Glomerular visceral epithelial cell (primary cell): ENCODE results near the gene GSX1.
"Not testable (repeated sequence)": the region's sequence is repeated elsewhere in the genome, so short reads cannot be mapped to it uniquely, and the experiment has no call there.

Experiments
- DNase-seq: peaks from one replicate; pipeline ENCODE4 v3.0.0-alpha.2; 2016; ENCODE audit errors: extremely low spot score

The GSX1 gene

GRCh38 chr13:27792393-27793218 is at the start of gene GSX1:
Gene GSX1 (plus strand): TSS chr13:27792483. CDS start chr13:27792691, 208 bp downstream.
- DNase-seq = peak; percentile 49

- no peak for DNase-seq
These were observed 47.5 kb upstream of the GSX1 start for GRCh38 chr13:27744801-27745200.

- DNase-seq = no peak
These were observed 47.0 kb upstream of the GSX1 start for GRCh38 chr13:27745301-27745700.

- DNase-seq = not testable (repeated sequence)
These were observed 44.1 kb upstream of the GSX1 start for GRCh38 chr13:27748143-27748542.

GRCh38 chr13:27751953-27752532 is 40.2 kb upstream of the GSX1 start:
- no peak for DNase-seq

GRCh38 chr13:27765650-27766049 is 26.6 kb upstream of the GSX1 start:
- no peak for DNase-seq

GRCh38 chr13:27770809-27771208 is 21.5 kb upstream of the GSX1 start:
- peak; percentile 7 for DNase-seq

DNA sequence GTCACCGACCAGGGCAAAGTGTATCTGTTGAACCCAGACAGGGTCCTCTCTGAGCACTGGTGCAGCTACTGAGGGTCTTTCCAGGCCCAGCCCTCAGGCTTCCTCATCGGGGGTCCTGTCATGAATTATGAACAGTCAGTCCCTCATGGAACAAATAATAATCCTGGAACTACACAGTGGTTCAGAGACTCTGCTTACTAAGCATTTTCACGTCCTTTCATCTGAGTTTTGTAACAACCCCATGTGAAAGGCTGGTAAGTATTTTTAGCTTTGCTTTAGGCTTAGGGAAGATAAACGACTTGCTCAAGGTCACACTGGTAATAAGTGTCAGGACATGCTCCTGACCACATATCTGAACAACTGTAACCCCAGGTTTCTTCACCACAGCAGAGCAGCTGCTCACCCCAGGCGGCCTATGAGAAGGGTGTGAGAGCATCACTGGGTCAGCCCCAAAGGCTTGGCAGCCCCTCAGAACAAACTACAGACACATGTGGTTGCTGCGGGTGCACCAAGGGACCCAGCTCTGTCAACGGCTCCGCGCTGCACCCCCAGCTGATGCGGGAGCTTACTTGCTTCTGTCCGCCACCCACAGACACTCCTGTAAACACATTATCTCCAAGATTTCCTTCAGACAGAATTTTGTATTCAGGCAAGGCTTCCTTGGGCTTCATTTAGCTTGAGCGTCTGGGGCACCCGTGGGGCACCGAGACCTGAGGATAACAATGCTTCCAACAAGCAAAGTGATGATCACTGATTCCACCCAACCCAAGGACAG is 19.4 kb upstream of the GSX1 start:
- no peak for DNase-seq

DNA sequence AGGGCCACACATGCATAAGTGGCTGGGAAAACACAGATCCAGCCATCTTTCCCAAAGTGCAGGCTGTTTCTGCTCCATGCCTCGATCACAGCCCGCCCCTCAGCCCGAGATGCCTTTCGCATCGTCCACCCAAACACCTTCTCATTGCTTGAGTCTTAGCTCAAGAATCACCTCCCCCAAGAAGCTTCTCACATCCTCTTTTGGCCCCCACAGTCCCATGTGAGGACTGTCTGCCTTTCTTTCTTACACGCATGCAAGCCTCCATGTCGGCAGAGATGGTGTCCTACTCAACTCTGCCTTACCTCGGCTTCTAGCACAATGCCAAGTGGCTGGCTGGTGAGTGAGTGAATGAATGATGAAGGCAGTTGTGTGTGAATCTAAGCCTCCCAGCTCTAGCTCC is 18.1 kb upstream of the GSX1 start:
- no peak for DNase-seq

DNA sequence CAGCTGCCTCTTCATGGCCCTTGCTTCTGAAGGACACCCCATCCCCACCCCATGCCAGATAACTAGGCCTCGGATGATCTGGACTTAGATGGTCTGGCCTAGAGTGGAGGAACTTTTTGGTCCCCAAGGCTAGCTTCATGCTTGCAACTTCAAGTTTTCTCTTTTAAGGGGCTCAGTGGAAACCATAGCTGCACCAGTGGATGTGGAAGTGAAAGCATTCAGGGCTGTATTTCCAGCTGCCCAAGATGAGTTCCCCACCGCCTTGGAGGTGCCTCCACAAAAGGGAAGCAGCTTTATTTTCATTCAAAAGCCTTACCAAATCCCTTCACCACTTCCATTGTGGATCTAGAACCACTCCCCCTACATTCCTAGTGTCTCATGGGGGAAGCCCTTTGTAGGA is 17.6 kb upstream of the GSX1 start:
- no peak for DNase-seq

DNA sequence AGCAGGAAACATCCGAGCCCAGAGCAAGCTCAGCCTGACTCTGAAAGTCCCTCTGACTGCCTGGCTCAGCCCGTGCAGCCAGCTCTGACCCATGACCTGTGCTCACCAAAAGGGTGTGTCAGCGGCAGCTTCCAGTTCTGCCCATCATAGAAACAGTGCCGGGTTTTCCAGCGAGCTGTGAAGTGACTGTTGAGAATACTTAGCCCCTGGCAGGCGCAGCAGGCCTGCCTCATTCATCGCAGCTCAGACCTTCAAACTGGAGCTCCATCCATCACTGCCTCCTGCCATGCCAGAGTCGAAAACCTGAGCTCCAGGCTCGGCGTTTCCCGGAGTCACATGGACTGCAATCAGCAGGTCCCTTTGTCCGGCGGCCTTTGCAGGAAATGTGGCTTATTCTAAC is 16.3 kb upstream of the GSX1 start:
- DNase-seq = no peak

DNA sequence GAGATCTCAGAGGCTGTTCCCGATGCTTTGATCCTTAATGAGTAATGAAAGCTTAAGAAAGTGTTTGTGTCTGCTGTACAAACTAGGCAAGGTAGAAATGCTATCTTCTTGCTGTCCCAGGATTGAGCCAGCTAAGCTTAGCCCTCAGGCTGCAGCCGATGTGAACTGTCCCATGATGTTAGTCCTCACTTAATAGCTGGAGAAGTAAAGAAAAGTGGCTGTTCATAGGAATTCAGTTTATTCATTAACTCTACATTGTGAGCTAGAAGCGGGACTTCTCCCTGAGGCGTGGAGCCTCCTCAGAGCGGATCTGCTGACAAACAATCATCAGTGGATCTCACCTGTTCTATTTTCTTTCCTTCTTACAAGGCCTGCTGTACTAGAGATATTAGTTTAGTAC is 10.1 kb upstream of the GSX1 start:
- no peak for DNase-seq

GRCh38 chr13:27783111-27783510 is 9.2 kb upstream of the GSX1 start:
- no peak for DNase-seq

DNA sequence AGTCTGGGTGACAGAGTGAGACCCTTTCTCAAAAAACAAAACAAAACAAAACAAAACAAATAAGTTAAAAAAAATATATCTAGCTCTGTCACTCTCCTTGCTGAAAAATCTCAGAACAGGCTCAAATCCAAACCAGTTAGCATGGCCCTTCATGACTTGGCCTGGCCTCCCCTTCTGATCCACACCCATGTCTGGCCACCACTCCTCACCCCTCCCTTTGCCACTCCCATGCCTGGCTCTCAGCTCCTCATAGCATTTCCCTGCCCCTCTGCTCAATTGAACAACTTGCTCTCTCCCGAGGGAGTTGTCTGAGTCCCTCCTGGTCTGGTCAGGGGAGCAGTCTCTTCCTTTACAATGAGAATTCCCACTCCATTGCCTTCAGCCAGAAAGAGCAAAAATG is 4.0 kb upstream of the GSX1 start:
- no peak for DNase-seq

GRCh38 chr13:27789153-27789494 is 3.2 kb upstream of the GSX1 start:
- no peak for DNase-seq

GRCh38 chr13:27789495-27790303 is 2.6 kb upstream of the GSX1 start:
- no peak for DNase-seq

GRCh38 chr13:27790523-27790922 is 1.8 kb upstream of the GSX1 start:
- no peak for DNase-seq

GRCh38 chr13:27791146-27791900 is 960 bp upstream of the GSX1 start:
- no peak for DNase-seq

GRCh38 chr13:27791901-27792392 is 336 bp upstream of the GSX1 start:
- no peak for DNase-seq

DNA sequence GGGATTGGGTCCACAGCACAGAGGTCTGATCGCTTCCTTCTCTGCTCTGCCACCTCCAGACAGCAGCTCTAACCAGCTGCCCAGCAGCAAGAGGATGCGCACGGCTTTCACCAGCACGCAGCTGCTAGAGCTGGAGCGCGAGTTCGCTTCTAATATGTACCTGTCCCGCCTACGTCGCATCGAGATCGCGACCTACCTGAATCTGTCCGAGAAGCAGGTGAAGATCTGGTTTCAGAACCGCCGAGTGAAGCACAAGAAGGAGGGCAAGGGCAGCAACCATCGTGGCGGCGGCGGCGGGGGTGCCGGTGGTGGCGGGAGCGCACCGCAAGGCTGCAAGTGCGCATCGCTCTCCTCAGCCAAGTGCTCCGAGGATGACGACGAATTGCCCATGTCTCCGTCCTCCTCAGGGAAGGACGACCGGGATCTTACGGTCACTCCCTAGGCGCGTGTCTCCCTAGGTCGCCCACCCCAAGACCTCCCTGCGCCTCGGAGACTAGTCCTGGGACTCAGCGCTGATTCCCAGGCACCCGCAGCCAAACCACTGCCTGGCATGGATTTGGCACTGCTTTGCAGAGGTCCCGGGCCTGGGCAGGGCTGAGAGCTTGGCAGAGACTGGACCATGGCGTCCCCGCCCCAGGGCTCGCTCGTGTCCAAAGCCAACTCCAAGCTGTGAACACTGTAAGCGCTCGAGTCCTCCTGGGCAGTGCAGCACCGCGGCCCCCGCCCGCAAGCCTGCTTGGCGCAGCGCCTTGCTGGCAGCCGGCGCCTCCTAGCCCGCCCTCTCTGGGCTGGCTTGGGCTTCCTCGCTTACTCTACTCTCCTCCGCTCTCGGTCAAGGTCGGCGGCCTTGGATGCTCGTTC is 1.5 kb downstream of the GSX1 start:
- no peak for DNase-seq
